GM19193 (cell line): ENCODE results near the gene LDLR.

Experiments
- POLR2A ChIP-seq: IDR thresholded peaks from 4 replicates; pipeline ENCODE4 v1.6.1; 2011; ENCODE audit not compliant: insufficient read depth, insufficient read length; ENCODE audit errors: extremely low read depth

LDLR gene

GRCh38 chr19:11173516-11174155, 84.4 kb downstream of the LDLR start:
- TF ChIP-seq POLR2A = no peak

- no peak for TF ChIP-seq POLR2A
Measured at GRCh38 chr19:11174336-11174735, 85.1 kb downstream of the LDLR start.

DNA sequence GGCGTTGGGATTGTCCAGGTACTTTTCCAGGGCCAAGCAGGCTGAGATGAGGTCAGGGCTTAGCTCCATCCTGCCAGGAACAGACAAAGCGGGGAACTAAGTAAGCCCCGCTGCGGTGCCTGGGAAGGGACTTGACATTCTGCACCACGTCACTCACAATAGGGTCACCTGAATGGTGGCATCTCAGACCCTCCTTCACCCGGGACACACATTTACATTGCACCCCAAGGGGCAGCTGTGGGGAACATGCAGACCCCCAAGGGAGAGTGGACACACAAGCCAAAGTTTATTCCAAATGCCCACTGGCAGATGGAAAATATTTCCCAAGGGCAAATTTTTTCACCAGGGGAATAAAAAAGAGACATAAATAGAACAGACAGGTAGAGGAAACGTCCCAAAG, 86.7 kb downstream of the LDLR start:
- no peak for TF ChIP-seq POLR2A

DNA sequence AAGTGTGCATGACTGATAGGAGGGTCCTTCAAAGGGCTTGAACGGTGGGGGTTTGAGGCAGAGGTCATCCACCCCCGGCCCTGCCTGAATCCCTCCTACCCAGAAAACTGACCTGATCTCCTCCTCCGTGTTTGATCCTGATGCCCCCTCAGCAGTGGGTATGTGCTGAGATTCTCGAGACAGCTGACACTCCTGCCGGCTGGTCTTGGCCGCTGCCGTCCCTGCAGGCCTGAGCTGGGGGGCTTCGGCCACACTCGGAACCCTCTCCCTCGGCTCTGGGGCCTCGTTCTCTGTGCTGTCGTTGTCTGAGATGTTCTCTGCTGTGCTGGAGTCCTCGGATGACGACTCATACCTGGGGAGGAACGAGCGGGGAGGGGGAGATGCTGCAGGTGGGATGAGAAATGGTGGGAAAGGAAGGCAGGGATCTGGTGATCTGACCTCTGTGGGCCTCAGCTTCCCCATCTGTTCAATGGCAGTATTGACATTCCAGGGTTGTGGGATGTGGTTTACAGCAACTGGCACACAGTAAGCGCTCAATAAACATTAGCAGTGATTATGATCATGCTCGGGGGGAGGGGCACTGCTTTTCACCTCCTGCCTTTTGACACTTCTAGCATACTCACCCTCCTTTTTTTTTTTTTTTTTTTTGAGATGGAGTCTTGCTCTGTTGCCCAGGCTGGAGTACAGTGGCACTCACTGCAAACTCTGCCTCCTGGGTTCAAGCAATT, 87.4 kb downstream of the LDLR start:
- no peak for TF ChIP-seq POLR2A

- no peak for TF ChIP-seq POLR2A
Measured at GRCh38 chr19:11177592-11177991, 88.3 kb downstream of the LDLR start.

DNA sequence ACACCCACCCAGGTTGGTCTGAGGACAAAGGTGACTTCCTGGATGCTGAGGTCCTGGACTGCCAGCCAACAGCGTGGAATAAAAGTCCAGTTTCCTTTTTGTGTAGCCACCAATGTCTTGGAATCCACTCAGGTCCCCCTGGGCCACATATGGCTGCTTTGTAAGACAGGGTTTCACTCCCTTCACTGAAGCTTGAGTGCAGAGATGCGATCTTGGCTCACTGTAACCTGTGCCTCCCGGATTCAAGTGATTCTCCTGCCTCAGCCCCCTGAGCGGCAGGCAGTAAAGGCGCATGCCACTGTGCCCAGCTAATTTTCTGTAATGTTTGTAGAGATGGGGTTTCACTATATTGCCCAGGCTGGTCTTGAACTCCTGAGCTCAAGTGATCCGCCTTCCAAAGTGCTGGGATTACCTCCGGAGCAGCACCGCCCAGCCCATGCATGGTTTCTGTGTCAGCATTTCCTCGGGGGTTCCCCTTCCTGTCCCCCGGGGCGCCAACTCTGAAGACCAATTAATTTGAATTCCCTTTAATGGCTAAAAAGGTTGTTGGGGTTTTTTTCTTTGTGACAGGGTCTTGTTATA, 90.5 kb downstream of the LDLR start:
- peak; percentile 52 for TF ChIP-seq POLR2A

GRCh38 chr19:11180346-11180745, 91.1 kb downstream of the LDLR start:
- no peak for TF ChIP-seq POLR2A

- TF ChIP-seq POLR2A = no peak
Measured at GRCh38 chr19:11181488-11181887, 92.2 kb downstream of the LDLR start.
